Stimulated activated CD4-positive, alpha-beta T cell treated with anti-CD3 and anti-CD28 coated beads, Interleukin-15, amount 100 ng/mL, for 24 hours (primary cell): ENCODE results near the gene PYGO2.
"Not testable (repeated sequence)": the region's sequence is repeated elsewhere in the genome, so short reads cannot be mapped to it uniquely, and the experiment has no call there.

ENCODE experiments used
- DNase-seq: peaks from one replicate; pipeline ENCODE4 v3.0.0-alpha.2; 2020

The PYGO2 gene

GRCh38 chr1:154940213-154940560, 21.4 kb downstream of the PYGO2 start:
- DNase-seq: no peak

DNA sequence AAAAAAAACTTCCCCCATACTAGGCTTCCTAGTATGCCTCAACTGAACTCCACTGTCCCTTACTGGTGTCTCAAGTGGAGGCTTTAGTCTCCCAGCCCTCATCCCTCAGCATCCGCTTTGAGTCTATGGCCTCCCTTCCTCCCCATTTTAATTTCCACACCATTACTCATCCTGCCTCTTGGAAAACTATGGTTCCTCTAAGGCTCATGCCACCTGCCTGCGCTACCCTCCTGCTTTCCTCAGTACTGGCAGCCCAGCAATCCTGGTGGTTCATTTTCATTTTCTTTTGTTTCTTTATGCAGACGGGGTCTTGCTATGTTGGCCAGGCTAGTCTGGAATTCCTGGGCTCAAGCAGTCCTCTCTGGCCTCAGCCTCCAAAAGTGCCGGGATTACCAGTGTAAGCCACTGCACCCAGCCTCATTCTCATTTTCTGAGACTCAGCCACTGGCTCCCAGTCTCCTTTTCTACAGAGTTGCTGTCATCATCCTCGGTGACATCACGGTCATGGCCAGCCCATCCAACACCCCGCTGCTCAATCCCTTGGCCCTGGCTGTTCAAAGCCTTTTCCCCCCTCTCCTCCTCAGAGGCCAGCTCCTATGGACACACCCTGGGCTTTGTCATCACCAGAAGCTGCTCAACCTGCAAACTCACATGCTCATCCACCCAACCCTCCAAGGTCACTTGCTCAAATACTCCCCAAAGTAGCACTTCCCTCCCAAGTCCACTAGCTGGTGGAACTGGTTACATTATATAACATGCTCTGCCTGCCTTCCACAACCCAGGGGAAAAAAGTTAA, 22.8 kb downstream of the PYGO2 start:
- DNase-seq: no peak

DNA sequence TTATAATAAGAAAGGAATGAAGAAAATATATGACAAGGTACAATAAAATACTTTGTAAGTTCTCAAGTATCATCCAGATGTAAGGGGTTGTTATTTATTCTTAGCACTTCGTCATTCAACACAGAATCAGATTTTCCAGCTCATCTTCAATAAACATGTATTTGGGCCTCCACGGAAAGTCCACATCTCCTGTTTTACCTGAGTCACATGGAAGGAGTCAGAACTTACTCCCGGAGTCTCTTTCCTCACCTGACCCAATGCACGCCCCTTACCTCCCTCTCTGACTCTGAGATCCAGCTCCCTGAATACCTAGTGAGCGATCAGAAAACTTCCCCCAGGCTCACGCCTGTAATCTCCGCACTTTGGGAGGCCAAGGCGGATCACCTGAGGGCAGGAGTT, 23.6 kb downstream of the PYGO2 start:
- DNase-seq: no peak

- peak; percentile 93 for DNase-seq
Observed at GRCh38 chr1:154937085-154937987, 24.2 kb downstream of the PYGO2 start.

DNA sequence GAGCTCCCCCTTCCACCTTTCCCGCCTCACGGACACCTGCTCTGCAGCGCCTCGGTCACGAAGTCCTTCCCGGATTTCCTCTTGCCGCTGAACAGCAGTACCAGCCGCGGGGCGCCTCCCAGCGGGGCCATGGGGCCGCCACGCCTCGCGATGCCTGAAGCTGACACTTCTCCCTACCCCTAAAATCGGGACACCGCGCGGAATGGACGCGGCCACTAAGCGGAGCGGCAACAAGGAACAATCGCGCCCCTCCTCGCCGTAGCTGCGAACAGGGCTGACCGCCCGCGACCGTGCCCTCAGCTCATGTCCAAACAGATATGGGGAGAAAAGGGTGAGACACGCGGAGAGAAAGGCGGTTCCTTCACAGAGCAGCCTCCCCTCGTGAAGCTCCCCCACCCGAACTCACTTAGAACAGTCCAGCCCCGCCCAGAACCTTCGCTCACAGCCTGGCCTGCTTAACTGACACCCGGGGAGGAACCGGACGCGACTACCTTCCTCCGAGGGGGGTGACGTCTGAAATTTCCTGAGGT, 25.0 kb downstream of the PYGO2 start, which contains the start of gene PMVK:
PMVK (minus strand) TSS at position 165 of the 530 bp plus-strand sequence; CDS start at position 131, 34 bp downstream.
- peak; percentile 96 for DNase-seq

DNA sequence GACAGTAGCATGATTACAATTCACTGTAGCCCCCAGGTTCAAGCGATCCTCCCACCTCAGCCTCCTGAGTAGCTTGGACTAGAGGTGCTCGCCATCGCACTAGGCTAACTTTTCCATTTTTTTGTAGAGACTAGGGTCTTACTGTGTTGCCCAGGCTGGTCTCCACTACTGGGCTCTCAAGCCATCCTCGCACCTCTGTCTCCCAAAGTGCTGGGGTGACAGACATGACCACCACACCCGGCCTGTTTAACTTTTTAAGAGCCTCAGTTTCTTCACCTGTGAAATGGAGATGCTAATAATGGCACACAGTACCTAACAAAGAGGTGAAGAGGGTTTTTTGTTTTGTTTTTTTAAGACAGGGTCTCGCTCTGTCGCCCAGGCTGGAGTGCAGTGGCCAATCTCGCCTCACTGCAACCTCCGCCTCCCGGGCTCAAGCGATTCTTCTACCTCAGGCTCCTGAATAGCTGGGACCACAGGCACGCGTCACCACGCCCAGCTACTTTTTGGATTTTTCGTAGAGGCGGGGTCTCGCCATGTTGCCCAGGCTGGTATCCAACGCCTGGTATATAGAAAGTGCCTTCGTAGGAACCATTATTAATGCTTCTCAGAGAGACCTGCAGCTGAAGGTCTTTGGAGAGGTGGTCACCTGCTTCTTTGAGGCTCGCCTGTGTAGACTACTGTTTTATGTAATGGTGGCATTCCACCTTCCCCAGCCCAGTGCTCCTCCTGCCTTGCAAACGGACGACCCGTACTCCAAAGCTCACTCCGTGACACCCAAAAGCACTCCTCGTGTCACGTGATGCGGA, 25.6 kb downstream of the PYGO2 start:
- DNase-seq: peak; percentile 39

GRCh38 chr1:154934358-154934948, 27.1 kb downstream of the PYGO2 start:
- no peak for DNase-seq

DNA sequence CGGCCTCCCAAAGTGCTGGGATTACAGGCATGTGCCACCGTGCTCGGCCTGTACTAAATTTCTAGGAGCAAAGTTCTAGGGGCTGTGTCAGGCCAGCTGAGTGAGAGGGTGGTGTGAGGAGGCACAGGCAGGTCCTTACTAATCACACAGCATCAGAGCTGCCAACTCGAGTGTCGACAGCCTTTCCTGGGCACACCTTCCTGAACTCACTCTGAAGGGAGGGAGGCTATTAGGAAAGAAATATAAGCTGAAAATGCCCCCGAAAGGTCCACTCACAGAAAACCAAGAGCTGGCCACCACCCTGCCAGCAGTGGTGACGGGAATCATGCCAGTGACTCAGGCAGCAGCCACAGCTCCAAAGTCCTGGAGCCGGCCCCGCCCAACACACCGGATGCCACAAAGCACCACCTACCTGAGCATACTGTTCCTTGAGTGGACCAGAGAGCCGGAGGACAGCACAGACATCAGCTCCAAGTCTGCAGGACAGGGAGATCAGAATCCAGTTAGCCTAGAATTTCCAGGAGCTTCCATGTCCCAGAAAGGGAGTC, 29.6 kb downstream of the PYGO2 start:
- no peak for DNase-seq

- no peak for DNase-seq
Observed at GRCh38 chr1:154926201-154926600, 35.4 kb downstream of the PYGO2 start.

GRCh38 chr1:154925335-154926170, 36.0 kb downstream of the PYGO2 start:
- no peak for DNase-seq

DNA sequence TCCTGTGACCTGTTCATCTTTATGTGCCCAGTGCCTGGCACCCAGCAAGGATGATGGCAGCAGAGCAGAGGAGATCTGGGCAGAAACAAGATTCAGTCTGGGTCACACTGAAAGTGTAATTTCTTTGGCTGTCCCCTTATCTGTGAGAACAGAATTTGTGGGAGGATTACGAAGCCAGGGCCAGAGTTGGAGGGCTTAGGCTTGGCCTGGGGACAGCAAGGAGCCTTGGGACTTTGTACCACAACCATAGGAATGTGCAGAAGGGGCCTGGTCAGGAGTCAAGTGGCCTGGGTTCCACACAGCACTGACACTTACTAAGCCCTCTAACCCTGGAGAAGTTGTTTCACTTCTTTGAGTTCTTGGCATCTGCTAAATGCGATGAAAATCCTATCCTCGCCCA, 37.9 kb downstream of the PYGO2 start:
- DNase-seq: no peak

DNA sequence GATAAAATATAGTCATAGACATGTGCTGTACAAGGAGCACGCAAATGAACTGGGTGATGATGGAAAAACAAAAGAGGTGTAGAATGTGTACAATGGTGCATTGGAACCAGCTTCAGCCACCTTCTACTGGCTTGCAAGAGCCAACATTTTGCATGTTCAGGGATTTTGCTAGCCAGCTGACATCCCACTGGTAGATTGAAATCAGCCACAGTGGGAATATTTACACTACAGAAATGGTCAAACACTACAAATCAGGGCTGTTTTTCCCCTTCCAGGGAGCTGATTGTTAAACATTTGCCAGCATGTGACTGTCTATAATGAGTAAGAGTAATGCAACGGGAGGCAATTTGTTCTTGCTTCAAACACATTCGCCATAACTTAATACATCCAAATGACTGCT, 48.3 kb downstream of the PYGO2 start:
- no peak for DNase-seq

GRCh38 chr1:154912755-154913154, 48.8 kb downstream of the PYGO2 start:
- no peak for DNase-seq

DNA sequence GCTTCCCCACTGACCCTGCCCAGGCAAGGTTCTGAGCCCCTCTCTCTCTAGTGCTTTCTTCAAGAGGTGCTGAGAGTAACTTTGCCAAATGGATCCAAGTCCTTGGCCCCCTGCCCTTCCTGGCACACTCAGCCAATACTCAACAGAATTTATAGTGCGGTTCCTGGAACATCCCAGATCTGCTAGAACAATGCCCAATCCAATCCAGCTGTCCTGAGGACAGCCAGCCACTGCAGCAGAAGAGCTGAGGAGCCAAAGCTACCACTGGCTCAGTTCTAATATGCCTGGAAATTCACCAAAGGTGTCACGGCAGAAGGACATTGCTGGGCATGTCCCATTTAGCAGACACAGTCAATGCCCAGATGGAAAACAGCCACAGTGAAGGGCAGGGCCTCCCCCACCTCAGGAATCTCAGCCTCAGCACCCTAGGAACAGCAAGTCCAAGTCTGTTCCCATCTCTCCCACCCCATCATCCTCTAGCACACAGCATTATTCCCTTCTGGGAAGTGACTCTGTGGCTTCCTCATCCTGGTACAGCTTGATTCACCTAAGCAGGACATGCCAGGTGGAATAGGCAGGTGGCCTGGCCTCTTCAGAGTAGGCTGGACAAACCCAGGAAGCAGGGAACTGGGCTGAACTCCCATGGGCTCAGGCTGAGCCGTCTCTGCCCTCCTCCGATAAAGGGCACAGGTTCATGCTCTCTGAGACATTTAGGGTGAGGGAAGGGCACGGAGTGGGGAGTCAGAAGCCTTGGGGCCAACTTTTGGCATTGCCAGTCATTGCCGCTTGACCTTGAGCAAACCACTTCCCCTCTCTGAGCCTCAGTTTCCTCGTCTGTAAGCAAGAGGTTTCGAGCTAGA, 49.7 kb downstream of the PYGO2 start:
- no peak for DNase-seq

GRCh38 chr1:154910851-154911250, 50.7 kb downstream of the PYGO2 start:
- DNase-seq: no peak

GRCh38 chr1:154908937-154909336, 52.6 kb downstream of the PYGO2 start:
- DNase-seq: no peak

- not testable (repeated sequence) for DNase-seq
Observed at GRCh38 chr1:154908129-154908528, 53.5 kb downstream of the PYGO2 start.
